HepG2 (cell line): ENCODE measurements around the gene NR5A2. TPM values are rescaled to one million over a fixed set of nuclear protein-coding genes. Genes with fewer than 3 reads are reported as not detected.

Source experiments
- DPF2 ChIP-seq: sonication (generic); formaldehyde crosslinking; IDR thresholded peaks from 2 replicates; pipeline ENCODE4 v1.4.0; 2020; ENCODE audit warnings: mild to moderate bottlenecking, low read depth, missing genetic modification reagents, borderline replicate concordance
- EZH2 ChIP-seq: conservative IDR thresholded peaks from 2 replicates; pipeline ENCODE4 v1.6.1; 2012; ENCODE audit warnings: mild to moderate bottlenecking, low read depth, low read length, moderate library complexity
- FOXC1 ChIP-seq: sonication (generic); formaldehyde crosslinking; IDR thresholded peaks from 2 replicates; pipeline ENCODE4 v1.8.0; 2022; ENCODE audit warnings: mild to moderate bottlenecking, missing genetic modification reagents, borderline replicate concordance
- JUN ChIP-seq: sonication (generic); formaldehyde crosslinking; IDR thresholded peaks from 2 replicates; pipeline ENCODE4 v1.4.0; 2020; ENCODE audit warnings: mild to moderate bottlenecking, missing genetic modification reagents
- ZNF234 ChIP-seq: sonication (generic); formaldehyde crosslinking; conservative IDR thresholded peaks from 2 replicates; pipeline ENCODE4 v1.5.1; 2020; ENCODE audit warnings: mild to moderate bottlenecking, missing genetic modification reagents
- ZNF264 ChIP-seq: sonication (generic); formaldehyde crosslinking; IDR thresholded peaks from 2 replicates; pipeline ENCODE4 v1.4.0; 2020; ENCODE audit warnings: missing genetic modification reagents
- ZNF547 ChIP-seq: sonication (generic); formaldehyde crosslinking; IDR thresholded peaks from 2 replicates; pipeline ENCODE4 v1.5.1; 2020; ENCODE audit warnings: mild to moderate bottlenecking, missing genetic modification reagents
- polyA plus RNA-seq, 8 experiments: library from polyadenylated mRNA; depleted of rRNA in 3 of 8; stranded (reverse) in 7 of 8; unstranded in 1 of 8; fragments of >200 nt; fragmentation: Illumina TruSeq in 4 of 8; extraction: Trizol in 4 of 8; gene quantifications; 2 replicates each; pipeline versions ENCODE4 v1.2.1 to v1.2.3, GENCODE V29; 2011 to 2016; ENCODE audit warnings: low read depth in 4 of 8, missing spikeins in 1 of 8, mixed read lengths in 1 of 8; ENCODE audit not compliant: insufficient read depth in 1 of 8
- total RNA-seq, 5 experiments: library from RNA; depleted of rRNA; stranded (reverse); fragments of >200 nt; fragmentation: Illumina TruSeq; extraction: Trizol; gene quantifications; 2 replicates each; pipeline ENCODE4 v1.2.3, GENCODE V29; 2016; ENCODE audit warnings: low read depth in 1 of 5
- TF ChIP-seq, protein P1 (sequence below): sonication (generic); formaldehyde crosslinking; IDR thresholded peaks from 2 replicates; pipeline ENCODE4 v1.5.1; 2020; ENCODE audit warnings: mild to moderate bottlenecking, missing genetic modification reagents
- TF ChIP-seq, protein P2 (sequence below): sonication (generic); formaldehyde crosslinking; IDR thresholded peaks from 2 replicates; pipeline ENCODE4 v1.5.1; 2020; ENCODE audit warnings: missing genetic modification reagents, mild to moderate bottlenecking, borderline replicate concordance
- TF ChIP-seq, protein P3 (sequence below), 2 experiments: sonication (generic) in 1 of 2; formaldehyde crosslinking in 1 of 2; IDR thresholded peaks; 2 replicates each; pipeline versions ENCODE4 v1.5.1 to v1.6.1; 2011 to 2020; ENCODE audit warnings: borderline replicate concordance in 1 of 2, low read depth in 1 of 2, low read length in 1 of 2, mild to moderate bottlenecking in 1 of 2, missing genetic modification reagents in 1 of 2, moderate library complexity in 1 of 2
- TF ChIP-seq, protein P4 (sequence below): sonication (generic); formaldehyde crosslinking; IDR thresholded peaks from 2 replicates; pipeline ENCODE4 v1.8.1; 2023; ENCODE audit warnings: mild to moderate bottlenecking, missing genetic modification reagents
- TF ChIP-seq, protein P5 (sequence below): IDR thresholded peaks from 2 replicates; pipeline ENCODE4 v1.6.1; 2012; ENCODE audit warnings: low read length, improper control_type of control experiment

The NR5A2 gene
- total and polyA plus RNA-seq, 2 of the 13 experiments (the other 11 are each of a cell fraction or from before 2014, with no cell fraction given), result 0.24 to 2.8 TPM

DNA sequence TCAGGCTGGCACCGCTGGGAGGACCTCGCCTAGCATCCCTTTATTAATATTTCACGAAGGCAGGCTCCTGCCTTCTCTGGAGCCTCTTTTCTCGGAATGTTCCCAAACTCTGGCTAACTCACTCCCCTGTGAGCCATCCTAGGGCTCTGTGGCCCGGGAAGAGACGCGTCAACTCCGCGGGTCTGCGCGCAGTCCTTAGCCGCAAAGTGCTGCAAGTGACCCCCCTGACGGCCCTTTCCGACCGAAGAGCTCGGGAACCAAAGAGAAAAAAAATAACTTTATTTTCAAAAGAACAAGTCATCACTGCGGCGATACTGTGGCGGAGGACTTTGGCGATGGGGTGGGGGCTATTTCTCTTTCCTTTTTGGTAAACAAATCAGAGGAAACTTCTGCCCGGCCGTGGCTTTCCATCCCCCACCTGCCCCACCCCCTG is 14.6 kb downstream of the NR5A2 start (continued):
- TF ChIP-seq, protein P1, sequence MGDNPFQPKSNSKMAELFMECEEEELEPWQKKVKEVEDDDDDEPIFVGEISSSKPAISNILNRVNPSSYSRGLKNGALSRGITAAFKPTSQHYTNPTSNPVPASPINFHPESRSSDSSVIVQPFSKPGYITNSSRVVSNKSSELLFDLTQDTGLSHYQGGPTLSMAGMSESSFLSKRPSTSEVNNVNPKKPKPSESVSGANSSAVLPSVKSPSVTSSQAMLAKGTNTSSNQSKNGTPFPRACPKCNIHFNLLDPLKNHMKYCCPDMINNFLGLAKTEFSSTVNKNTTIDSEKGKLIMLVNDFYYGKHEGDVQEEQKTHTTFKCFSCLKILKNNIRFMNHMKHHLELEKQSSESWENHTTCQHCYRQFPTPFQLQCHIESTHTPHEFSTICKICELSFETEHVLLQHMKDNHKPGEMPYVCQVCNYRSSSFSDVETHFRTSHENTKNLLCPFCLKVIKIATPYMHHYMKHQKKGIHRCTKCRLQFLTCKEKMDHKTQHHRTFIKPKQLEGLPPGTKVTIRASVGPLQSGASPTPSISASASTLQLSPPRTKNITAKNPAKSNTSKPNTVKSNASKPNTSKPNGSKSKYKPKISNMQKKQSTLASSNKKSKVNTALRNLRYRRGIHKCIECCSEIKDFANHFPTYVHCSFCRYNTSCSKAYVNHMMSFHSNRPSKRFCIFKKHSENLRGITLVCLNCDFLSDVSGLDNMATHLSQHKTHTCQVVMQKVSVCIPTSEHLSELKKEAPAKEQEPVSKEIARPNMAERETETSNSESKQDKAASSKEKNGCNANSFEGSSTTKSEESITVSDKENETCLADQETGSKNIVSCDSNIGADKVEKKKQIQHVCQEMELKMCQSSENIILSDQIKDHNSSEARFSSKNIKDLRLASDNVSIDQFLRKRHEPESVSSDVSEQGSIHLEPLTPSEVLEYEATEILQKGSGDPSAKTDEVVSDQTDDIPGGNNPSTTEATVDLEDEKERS (CRISPR knock-in tag), result no peak
- TF ChIP-seq, protein P2, sequence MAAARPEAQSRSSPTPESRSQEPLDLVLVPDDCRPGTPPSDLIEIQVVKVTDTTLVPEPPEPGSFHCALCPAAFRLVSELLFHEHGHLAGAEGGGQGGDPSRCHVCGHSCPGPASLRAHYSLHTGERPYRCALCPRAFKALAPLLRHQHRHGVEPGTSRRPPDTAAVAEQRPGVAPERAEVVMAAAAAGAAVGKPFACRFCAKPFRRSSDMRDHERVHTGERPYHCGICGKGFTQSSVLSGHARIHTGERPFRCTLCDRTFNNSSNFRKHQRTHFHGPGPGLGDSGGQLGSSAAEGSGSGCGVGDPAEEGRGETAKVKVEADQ (CRISPR knock-in tag), result no peak
- TF ChIP-seq, protein P3, sequence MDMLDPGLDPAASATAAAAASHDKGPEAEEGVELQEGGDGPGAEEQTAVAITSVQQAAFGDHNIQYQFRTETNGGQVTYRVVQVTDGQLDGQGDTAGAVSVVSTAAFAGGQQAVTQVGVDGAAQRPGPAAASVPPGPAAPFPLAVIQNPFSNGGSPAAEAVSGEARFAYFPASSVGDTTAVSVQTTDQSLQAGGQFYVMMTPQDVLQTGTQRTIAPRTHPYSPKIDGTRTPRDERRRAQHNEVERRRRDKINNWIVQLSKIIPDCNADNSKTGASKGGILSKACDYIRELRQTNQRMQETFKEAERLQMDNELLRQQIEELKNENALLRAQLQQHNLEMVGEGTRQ (IDR thresholded peaks at IDR 0.05; ENCODE audit: low read depth, low read length), result no peak
- TF ChIP-seq, protein P3 (CRISPR knock-in tag; IDR thresholded peaks at IDR 0.05; ENCODE audit: borderline replicate concordance), result no peak
- TF ChIP-seq DPF2 (CRISPR knock-in tag), result no peak
- TF ChIP-seq ZNF234 (CRISPR knock-in tag), result no peak
- TF ChIP-seq EZH2, result no peak
- TF ChIP-seq, protein P4, sequence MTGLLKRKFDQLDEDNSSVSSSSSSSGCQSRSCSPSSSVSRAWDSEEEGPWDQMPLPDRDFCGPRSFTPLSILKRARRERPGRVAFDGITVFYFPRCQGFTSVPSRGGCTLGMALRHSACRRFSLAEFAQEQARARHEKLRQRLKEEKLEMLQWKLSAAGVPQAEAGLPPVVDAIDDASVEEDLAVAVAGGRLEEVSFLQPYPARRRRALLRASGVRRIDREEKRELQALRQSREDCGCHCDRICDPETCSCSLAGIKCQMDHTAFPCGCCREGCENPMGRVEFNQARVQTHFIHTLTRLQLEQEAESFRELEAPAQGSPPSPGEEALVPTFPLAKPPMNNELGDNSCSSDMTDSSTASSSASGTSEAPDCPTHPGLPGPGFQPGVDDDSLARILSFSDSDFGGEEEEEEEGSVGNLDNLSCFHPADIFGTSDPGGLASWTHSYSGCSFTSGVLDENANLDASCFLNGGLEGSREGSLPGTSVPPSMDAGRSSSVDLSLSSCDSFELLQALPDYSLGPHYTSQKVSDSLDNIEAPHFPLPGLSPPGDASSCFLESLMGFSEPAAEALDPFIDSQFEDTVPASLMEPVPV (CRISPR knock-in tag), result no peak
- TF ChIP-seq FOXC1, result no peak
- no peak for TF ChIP-seq ZNF264 (CRISPR knock-in tag)
- TF ChIP-seq ZNF547, result no peak
- no peak for TF ChIP-seq JUN
- TF ChIP-seq, protein P5, sequence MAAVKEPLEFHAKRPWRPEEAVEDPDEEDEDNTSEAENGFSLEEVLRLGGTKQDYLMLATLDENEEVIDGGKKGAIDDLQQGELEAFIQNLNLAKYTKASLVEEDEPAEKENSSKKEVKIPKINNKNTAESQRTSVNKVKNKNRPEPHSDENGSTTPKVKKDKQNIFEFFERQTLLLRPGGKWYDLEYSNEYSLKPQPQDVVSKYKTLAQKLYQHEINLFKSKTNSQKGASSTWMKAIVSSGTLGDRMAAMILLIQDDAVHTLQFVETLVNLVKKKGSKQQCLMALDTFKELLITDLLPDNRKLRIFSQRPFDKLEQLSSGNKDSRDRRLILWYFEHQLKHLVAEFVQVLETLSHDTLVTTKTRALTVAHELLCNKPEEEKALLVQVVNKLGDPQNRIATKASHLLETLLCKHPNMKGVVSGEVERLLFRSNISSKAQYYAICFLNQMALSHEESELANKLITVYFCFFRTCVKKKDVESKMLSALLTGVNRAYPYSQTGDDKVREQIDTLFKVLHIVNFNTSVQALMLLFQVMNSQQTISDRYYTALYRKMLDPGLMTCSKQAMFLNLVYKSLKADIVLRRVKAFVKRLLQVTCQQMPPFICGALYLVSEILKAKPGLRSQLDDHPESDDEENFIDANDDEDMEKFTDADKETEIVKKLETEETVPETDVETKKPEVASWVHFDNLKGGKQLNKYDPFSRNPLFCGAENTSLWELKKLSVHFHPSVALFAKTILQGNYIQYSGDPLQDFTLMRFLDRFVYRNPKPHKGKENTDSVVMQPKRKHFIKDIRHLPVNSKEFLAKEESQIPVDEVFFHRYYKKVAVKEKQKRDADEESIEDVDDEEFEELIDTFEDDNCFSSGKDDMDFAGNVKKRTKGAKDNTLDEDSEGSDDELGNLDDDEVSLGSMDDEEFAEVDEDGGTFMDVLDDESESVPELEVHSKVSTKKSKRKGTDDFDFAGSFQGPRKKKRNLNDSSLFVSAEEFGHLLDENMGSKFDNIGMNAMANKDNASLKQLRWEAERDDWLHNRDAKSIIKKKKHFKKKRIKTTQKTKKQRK, result no peak
